HG02623 (cell line): ENCODE data around the gene OR2T2.
A peak's percentile ranks its signal among the peaks of the same experiment; 100 is the strongest.
"Not testable (repeated sequence)": the region's sequence is repeated elsewhere in the genome, so short reads cannot be mapped to it uniquely, and the experiment has no call there.

Source experiments
- ATAC-seq: cut with Tn5 transposase; IDR thresholded peaks from one replicate; pipeline ENCODE4 v1.9.1; 2021; ENCODE audit warnings: moderate library complexity; ENCODE audit not compliant: unreplicated experiment

OR2T2 gene

GRCh38 chr1:248445399-248445798, at the start of gene OR2T2:
OR2T2 (plus strand) TSS chr1:248445637; CDS start chr1:248452798, 7,161 bp downstream.
- ATAC-seq: not testable (repeated sequence)

DNA sequence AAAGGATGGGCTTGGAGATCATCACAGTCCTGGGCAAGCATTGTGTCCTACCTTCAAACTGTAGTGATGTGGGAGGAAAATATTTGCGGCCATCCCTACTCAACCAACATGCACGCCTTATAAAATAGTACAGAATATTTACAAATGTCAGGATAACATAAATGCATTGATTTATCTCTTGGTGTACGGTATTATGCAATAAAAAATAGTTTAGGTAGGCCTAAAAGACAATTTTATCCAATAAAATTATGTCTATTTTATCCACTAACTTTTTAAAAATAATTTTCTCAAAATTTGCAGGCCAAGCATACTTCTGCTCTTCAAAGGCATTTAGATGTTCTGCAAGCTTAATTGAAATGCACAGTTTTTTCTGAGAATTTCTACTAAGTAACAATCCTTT, 42.7 kb upstream of the OR2T2 start, which contains the start of gene OR2T1:
TSS of gene OR2T1 (plus strand) at position 301 of the 400 bp plus-strand sequence. CDS start 3,100 bp downstream, outside the sequence.
- ATAC-seq: no peak

DNA sequence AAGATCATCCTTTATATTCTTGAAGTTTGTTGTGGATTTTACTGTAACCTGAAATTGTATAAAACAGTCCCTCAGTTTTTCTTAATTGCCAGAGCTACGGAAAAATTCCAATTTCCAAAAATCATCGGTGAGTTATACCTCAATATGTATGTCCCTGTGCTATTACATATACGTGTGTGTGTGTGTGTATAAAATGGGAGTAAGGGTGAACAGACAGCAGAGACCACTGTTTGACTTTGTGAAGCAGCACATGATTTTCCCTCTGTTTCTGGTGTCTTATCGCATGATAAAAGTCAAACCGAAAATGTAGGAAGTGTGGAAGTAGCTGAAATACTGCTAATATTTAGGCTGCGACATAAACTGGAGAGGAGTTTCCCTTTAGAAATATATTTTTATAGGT, 41.4 kb upstream of the OR2T2 start:
- no peak for ATAC-seq

DNA sequence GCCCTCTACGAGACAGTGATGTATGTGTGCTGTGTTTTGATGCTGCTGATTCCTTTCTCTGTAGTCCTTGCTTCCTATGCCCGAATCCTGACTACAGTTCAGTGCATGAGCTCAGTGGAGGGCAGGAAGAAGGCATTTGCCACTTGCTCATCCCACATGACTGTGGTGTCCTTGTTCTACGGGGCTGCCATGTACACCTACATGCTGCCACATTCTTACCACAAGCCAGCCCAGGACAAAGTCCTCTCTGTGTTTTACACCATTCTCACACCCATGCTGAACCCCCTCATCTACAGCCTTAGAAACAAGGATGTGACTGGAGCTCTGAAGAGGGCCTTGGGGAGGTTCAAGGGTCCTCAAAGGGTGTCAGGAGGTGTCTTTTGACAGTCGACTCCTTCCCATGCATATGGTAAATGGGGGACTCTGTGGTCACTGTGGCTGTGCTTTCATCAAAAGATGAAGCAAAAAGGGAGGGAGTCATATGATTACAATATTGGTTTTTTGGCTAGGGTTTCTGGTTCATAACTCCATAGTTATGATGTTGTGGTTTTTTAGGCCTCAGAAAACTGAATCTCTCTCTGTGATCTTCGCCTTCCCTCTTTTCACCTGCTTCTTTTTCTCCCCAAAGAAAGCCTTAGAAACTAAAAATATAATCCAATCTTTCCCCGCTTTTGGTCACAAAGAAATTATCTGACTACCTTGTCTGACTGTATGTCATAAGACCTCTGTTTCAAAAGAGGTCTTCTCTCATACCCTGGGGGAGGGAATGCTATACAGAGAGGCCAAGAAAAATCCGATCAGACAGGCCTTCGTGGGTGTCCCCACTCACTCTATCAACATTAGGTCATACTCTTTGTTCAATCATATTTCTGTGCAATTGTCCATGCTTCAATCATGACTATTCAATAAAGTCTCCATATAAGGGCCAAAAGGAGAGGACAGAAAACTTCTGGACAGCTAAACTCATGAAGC, 38.4 kb upstream of the OR2T2 start:
- ATAC-seq: peak; percentile 44

GRCh38 chr1:248416226-248416625, 29.2 kb upstream of the OR2T2 start:
- ATAC-seq: no peak

GRCh38 chr1:248417854-248418253, 27.6 kb upstream of the OR2T2 start:
- no peak for ATAC-seq

- ATAC-seq: no peak
These were observed 24.1 kb upstream of the OR2T2 start for GRCh38 chr1:248421384-248421783.

DNA sequence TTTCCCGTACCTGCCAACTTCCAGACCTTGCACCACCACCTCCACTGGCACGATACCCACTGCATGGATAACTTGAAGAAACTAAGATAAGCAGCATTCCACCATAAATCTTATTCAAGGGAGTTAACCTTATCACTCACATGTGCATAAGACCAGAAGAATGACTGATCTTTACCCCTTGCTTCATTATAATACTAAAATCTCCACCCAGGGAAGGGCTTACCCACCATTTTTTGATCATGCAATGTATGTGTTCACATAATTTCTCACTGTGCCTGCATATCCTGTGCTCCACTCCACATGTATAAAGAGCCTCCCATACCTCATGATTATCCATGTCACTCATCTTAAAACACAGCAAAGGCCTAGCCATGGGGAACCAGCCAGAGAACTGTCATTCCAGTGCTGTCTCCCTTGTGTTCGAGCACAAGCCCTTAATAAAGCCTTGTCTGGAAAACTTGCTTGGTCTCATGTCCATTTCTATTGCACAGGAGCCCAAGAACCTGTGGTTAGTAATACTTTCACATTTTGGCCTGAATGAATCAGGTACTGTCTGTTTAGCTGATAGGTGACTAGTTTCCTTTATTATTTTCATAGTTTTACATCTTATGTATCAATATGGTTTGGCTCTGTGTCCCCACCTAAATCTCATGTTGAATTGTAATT, 17.8 kb upstream of the OR2T2 start:
- ATAC-seq: peak; percentile 46

DNA sequence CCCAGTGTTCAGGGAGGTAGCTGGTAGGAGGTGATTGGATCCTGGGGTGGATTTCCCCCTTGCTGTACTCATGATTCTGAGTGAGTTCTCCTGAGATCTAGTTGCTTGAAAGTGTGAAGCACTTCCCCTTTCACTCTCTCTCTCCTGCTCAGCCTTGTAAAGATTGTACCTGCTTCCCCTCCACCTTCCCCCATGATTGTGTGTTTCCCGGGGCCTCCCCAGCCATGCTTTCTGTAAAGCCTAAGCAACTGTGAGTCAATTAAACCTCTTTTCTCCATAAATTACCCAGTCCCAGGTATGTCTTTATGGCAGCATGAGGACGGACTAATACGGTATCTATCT, 17.3 kb upstream of the OR2T2 start:
- peak; percentile 96 for ATAC-seq

- ATAC-seq: not testable (repeated sequence)
These were observed 13.8 kb upstream of the OR2T2 start for GRCh38 chr1:248431683-248432082.

DNA sequence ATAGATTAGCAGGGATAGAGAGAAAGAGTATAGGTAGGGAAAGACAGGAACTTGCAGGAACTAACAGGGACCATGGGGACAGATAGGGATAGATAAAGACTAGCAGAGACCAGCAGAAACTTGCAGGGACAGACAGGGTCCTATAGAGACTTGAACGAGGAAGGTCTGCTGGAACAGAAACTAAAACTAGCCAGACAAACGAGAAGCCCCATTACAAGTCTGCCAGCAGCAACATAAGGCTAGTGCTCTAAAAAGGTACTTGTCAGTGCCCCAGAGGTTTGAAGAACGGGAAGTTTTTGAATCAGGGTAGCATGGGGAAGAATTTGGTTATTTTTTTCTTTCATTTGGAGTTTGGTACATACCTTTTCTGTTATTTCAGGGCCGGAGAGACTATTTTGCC, 13.2 kb upstream of the OR2T2 start:
- ATAC-seq: not testable (repeated sequence)

DNA sequence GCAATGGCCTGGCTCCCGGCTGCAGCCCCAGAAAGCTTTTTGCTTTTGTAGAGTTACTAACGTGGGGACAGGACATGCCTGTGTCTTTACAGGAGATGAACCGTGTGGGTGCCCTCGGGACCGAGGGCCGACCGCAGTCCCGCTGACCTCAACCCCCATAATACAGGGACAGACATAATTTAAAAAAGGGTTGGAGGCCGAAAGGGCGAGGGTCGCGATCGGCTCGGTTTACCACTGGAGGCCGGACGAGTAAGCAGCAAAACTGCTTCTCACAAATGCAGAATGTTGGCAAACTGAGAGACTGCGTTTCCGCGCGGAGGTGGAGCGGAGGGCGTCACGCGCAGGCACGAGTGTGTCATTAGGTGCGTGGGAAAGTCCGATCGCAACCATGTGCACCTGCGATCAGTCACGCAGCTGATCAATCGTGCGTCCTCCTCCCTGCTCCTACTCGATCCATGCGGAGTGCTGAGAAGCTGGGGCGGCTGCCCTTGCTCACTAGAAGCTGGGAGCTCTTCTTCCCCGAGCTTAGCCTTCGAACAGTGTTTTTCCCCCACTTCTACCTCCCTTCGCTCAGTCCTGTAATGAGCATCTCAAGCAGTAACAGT, 11.5 kb upstream of the OR2T2 start:
- not testable (repeated sequence) for ATAC-seq

DNA sequence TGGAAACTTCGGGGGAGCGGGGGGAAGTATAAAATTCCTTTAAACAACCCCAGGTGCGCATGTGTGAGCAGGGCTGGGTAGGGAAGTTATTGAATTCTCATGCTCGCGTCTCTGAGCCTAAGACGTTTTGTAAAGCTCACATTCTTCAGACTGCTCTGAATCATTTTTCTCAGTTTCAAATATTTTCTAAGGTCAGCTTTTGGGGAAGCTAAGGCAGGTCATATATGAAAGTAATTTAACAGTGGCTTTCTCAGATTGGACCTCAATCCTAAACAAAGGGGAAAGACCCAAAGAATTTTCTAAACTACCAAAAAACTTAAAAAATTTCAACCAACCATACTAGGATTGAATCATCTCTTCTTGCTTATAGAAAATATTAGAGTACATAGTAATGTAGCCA, 10.5 kb upstream of the OR2T2 start:
- ATAC-seq: not testable (repeated sequence)

GRCh38 chr1:248436303-248436702, 9.1 kb upstream of the OR2T2 start:
- ATAC-seq: peak; percentile 60

DNA sequence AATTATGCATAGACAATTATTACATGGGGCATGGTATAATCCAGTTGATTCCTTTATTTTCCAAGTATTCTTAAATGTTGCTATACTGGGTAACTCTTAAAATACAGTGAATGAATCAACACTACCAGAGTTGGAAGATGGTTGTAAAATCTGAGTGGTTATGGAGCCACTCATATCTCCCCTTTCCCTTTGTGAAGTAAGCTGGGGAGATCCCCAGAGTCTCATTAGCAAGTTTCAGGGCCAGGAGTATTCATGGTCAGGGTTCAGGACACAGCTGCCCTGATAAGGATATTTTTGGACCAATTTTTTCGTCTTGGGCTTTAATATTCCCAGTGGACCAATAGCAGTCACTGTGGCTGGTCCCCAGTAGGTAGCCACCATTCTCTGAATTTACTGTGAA, 6.8 kb upstream of the OR2T2 start:
- ATAC-seq: peak; percentile 48

DNA sequence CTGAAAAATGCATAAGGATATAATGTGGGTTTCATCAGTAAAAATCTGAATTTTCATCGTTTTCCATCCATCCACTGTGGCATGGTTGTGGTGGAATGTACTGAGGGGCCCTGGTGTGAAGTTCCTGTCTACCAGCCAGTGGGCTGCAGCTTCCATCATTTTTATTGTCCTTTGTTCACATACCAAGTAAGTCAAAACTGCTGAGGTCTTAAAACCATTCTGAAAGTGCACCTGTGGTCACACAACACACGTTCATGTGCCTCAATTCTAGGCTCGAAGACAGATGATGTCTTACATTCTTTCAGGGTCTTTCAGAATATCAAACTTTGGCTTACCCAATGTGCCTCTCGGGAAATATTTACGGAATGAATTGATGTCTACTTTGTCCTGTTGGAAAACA, 6.2 kb upstream of the OR2T2 start:
- not testable (repeated sequence) for ATAC-seq

DNA sequence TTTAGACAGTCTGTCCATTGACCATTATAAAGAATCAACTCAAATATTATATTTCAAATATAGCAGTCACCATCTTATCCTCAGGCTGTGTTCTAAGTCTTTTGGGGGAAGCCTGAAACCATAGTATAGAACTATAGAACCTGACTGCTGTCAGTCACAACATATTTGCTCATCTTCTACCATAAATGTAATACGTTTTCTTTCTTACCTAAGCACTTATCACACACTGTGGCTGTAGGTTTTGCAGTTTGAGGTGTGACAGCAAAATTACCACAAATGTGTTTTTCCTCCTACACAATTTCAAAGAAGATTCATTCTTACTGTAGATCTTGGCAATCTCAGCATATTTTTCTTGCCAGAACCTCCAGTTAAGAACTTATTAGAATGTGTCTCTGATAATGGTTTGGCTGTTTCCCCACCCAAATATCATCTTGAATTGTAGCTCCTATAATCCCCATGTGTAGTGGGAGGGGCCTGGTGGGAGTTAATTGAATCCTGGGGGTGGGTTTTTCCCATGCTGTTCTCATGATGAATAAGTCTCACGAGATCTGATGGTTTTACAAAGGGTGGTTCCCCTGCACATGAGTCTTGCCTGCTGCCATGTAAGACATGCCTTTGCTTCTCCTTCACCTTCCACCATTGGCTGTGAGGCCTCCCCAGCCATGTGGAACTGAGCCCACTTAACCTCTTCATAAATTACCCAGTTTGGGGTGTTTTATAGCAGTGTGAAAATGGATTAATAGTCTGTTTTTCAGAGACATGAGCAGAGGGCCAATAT, 2.7 kb upstream of the OR2T2 start:
- not testable (repeated sequence) for ATAC-seq

DNA sequence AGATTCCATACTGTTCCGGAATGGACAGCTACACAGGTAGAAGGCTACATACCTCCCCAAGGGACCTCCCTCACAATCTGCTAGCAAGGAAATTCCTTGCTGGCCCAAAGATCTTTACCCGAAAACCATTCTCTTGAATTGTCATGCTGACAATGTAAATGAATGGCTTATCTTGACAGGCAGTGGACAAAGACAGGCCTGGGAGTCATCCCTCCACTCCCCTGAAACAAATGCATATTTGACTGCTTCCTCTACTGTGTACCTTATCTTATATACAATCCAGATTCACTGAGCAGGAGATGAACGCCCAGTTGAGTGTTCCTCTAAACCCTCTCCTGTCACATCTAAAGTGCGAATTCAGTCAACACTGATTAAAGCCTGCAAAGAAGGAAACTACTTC, 834 bp upstream of the OR2T2 start:
- ATAC-seq: not testable (repeated sequence)

- peak; percentile 61 for ATAC-seq
These were observed 3.1 kb downstream of the OR2T2 start for GRCh38 chr1:248448409-248449074.

GRCh38 chr1:248449821-248450465, 4.5 kb downstream of the OR2T2 start:
- ATAC-seq: not testable (repeated sequence)
